GM10266 (cell line): Measurements from ENCODE around the gene COL1A1.

Source experiments
- DNase-seq: peaks from one replicate; pipeline ENCODE4 v3.0.0; 2012; ENCODE audit errors: extremely low spot score
- TF ChIP-seq, protein P1 (sequence below): IDR thresholded peaks from 2 replicates; pipeline ENCODE4 v1.5.1; 2012; ENCODE audit warnings: mild to moderate bottlenecking, low read depth; ENCODE audit not compliant: control insufficient read depth, insufficient read depth; ENCODE audit errors: missing control alignments

COL1A1 gene

GRCh38 chr17:50213026-50214022 is 11.9 kb upstream of the COL1A1 start:
- TF ChIP-seq, protein P1, sequence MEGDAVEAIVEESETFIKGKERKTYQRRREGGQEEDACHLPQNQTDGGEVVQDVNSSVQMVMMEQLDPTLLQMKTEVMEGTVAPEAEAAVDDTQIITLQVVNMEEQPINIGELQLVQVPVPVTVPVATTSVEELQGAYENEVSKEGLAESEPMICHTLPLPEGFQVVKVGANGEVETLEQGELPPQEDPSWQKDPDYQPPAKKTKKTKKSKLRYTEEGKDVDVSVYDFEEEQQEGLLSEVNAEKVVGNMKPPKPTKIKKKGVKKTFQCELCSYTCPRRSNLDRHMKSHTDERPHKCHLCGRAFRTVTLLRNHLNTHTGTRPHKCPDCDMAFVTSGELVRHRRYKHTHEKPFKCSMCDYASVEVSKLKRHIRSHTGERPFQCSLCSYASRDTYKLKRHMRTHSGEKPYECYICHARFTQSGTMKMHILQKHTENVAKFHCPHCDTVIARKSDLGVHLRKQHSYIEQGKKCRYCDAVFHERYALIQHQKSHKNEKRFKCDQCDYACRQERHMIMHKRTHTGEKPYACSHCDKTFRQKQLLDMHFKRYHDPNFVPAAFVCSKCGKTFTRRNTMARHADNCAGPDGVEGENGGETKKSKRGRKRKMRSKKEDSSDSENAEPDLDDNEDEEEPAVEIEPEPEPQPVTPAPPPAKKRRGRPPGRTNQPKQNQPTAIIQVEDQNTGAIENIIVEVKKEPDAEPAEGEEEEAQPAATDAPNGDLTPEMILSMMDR, result no peak
- peak; percentile 81 for DNase-seq

GRCh38 chr17:50212121-50212843 is 10.9 kb upstream of the COL1A1 start:
- TF ChIP-seq, protein P1, result no peak
- no peak for DNase-seq

GRCh38 chr17:50211249-50212120 is 10.1 kb upstream of the COL1A1 start:
- TF ChIP-seq, protein P1, result no peak
- DNase-seq, result no peak

GRCh38 chr17:50210240-50211225 is 9.1 kb upstream of the COL1A1 start:
- DNase-seq, result no peak

GRCh38 chr17:50209472-50210239 is 8.2 kb upstream of the COL1A1 start:
- TF ChIP-seq, protein P1, result no peak
- DNase-seq, result no peak

More at GRCh38 chr17:50210240-50211225, 9.1 kb upstream of the COL1A1 start:
- TF ChIP-seq, protein P1, result no peak
